ENCODE measurements around the gene HNRNPA2B1. TPM values are rescaled to one million over a fixed set of nuclear protein-coding genes. Genes with fewer than 3 reads are reported as not detected.

The HNRNPA2B1 gene
- total and polyA plus RNA-seq, 2 of the 4 experiments (the other 2 are of a cell fraction): 49.3 to 515 TPM

GRCh38 chr7:26191974-26192479 lies 8.5 kb downstream of the HNRNPA2B1 start:
- Histone ChIP-seq H3K79me1 (ENCODE audit: low read depth in 1 of 2, low read length in 2 of 2) (peaks cover 38 to 62% of the 10 kb centered on the region in 2 experiments), H3K9me3 (ENCODE audit: control insufficient read depth, insufficient read depth, low read length) (no peaks in the 10 kb centered on the region), H3K27me3 (ENCODE audit: control insufficient read depth, insufficient read depth, low read length) (no peaks in the 10 kb centered on the region), H2BK20ac (ENCODE audit: low read depth, low read length) (no peak overlapping the region), H2BK120ac (ENCODE audit: low read depth, low read length) (no peak overlapping the region), H3K36me3 (ENCODE audit: control insufficient read depth, insufficient read depth, low read length) (peaks cover 56% of the 10 kb centered on the region), H2AK5ac (ENCODE audit: low read depth, low read length) (no peak overlapping the region), H3K4me2 (ENCODE audit: low read depth, low read length) (no peak overlapping the region), H2BK5ac (ENCODE audit: low read depth, low read length, poor library complexity, severe bottlenecking) (no peak overlapping the region), H3K9ac (ENCODE audit: low read depth, low read length) (no peak overlapping the region), H4K5ac (ENCODE audit: low read depth, low read length) (no peak overlapping the region), H3K27ac (ENCODE audit: insufficient read depth, low read length) (no peak overlapping the region), H3K4me3 (ENCODE audit: insufficient read depth, low read depth, low read length) (no peak overlapping the region), H3K4me1 (ENCODE audit: control insufficient read depth, insufficient read depth, low read length) (peaks cover 3% of the 10 kb centered on the region), H4K91ac (ENCODE audit: insufficient read depth, low read depth, low read length) (no peak overlapping the region), H3K56ac (ENCODE audit: extremely low read depth, insufficient read depth, low read length) (no peak overlapping the region), H3K9me1 (ENCODE audit: insufficient read depth, low read length) (no peaks in the 10 kb centered on the region), H3K23ac (ENCODE audit: low read depth, low read length) (no peak overlapping the region), H2AK9ac (replicated peaks; ENCODE audit: low read depth, low read length, poor library complexity) (no peak overlapping the region), H3K4ac (ENCODE audit: low read depth, low read length) (no peak overlapping the region), H3K14ac (replicated peaks; ENCODE audit: low read depth, low read length) (no peak overlapping the region), H3K18ac (ENCODE audit: low read depth, low read length) (no peak overlapping the region), H2BK15ac (ENCODE audit: low read depth, low read length) (no peak overlapping the region), H4K8ac (ENCODE audit: low read depth in 2 of 2, low read length in 2 of 2) (no peak overlapping the region), H4K20me1 (ENCODE audit: insufficient read depth, low read length) (peaks cover 90% of the 10 kb centered on the region), H2AFZ (replicated peaks; ENCODE audit: low read length, poor library complexity) (no peak overlapping the region)
- BruUV-seq (replicated peaks): TSS peak; percentile 67
- in situ Hi-C loops (cut with MboI; ENCODE audit: low sequenced_read_pairs): loop anchor here (10.0 kb wide), 2 partner anchors 913 to 953 kb away; partner anchors contain the start of genes HOXA2, HOXA5 and HOXA6
- POLR2A ChIA-PET (ENCODE audit: unreplicated experiment): no interaction called here
- intact Hi-C loops (cut with micrococcal nuclease): no loop called here
- dilution Hi-C loops (cut with HindIII; ENCODE audit: low sequenced_read_pairs, unreplicated experiment): no loop called here
- DNase-seq: no peak
- no CpG with 5 or more reads among the region's 1 CpG for WGBS, 2 experiments (ENCODE audit: extremely low coverage in 2 of 2, insufficient read length in 1 of 2)
- TF ChIP-seq NFE2L2 (IDR thresholded peaks at IDR 0.05; ENCODE audit: low read depth, low read length): no peak
- TF ChIP-seq MAZ (IDR thresholded peaks at IDR 0.05; ENCODE audit: borderline replicate concordance, low read depth, low read length): no peak
- no peak for TF ChIP-seq USF2 (IDR thresholded peaks at IDR 0.05; ENCODE audit: low read depth, low read length)
- no peak for TF ChIP-seq RAD21 (IDR thresholded peaks at IDR 0.05; ENCODE audit: low read length)
- TF ChIP-seq POLR2A (IDR thresholded peaks at IDR 0.05; ENCODE audit: low read depth, low read length): no peak
- TF ChIP-seq MAFK (IDR thresholded peaks at IDR 0.05; ENCODE audit: low read depth, low read length): no peak
- TF ChIP-seq RFX5 (IDR thresholded peaks at IDR 0.05; ENCODE audit: low read depth, low read length): no peak
- TF ChIP-seq ELK1 (IDR thresholded peaks at IDR 0.05; ENCODE audit: borderline replicate concordance, low read depth, low read length): no peak
- no peak for TF ChIP-seq CEBPB (IDR thresholded peaks at IDR 0.05; ENCODE audit: low read depth, low read length)
- no peak for TF ChIP-seq MXI1 (IDR thresholded peaks at IDR 0.05; ENCODE audit: borderline replicate concordance, low read depth, low read length)
- TF ChIP-seq, protein P1, sequence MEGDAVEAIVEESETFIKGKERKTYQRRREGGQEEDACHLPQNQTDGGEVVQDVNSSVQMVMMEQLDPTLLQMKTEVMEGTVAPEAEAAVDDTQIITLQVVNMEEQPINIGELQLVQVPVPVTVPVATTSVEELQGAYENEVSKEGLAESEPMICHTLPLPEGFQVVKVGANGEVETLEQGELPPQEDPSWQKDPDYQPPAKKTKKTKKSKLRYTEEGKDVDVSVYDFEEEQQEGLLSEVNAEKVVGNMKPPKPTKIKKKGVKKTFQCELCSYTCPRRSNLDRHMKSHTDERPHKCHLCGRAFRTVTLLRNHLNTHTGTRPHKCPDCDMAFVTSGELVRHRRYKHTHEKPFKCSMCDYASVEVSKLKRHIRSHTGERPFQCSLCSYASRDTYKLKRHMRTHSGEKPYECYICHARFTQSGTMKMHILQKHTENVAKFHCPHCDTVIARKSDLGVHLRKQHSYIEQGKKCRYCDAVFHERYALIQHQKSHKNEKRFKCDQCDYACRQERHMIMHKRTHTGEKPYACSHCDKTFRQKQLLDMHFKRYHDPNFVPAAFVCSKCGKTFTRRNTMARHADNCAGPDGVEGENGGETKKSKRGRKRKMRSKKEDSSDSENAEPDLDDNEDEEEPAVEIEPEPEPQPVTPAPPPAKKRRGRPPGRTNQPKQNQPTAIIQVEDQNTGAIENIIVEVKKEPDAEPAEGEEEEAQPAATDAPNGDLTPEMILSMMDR (conservative IDR thresholded peaks at IDR 0.05; ENCODE audit: low read depth, low read length): no peak
- no peak for TF ChIP-seq BHLHE40 (IDR thresholded peaks at IDR 0.05; ENCODE audit: low read depth, low read length)
- TF ChIP-seq RCOR1 (IDR thresholded peaks at IDR 0.05; ENCODE audit: insufficient replicate concordance, low read length): no peak
- CTCF ChIA-PET: interaction anchor here (0.6 to 1.3 kb wide), 2 partner anchors 9 to 79 kb away, joined by 3 to 9 read pairs; no protein-coding TSS in a partner anchor
- ATAC-seq (ENCODE audit: low read depth): no peak

All from IMR-90 (cell line).